GM18861 (cell line): ENCODE measurements around the gene TMCO5A.
A peak's percentile ranks its signal among the peaks of the same experiment; 100 is the strongest.

Experiments
- ATAC-seq: cut with Tn5 transposase; IDR thresholded peaks from one replicate; pipeline ENCODE4 v1.9.1; 2021; ENCODE audit not compliant: unreplicated experiment

The TMCO5A gene

DNA sequence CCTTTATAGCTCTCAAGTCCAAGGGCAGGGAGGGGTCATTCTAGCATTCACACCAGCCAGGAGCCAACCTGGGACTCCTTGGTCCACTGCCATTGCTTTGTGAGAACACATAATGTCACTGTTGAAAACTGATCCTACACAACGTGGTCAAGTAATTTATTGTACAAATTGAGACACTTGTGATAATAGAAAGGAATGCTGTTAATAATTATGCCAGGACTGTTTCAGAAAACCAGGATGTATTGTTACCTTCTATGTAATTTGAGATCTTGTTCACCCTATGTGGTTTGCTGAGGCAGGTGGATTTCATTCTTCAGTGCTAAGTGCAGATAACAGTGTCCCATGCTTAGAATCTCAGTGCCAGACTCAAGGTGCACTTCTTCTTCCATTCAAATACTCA is 33.3 kb downstream of the TMCO5A start:
- no peak for ATAC-seq

DNA sequence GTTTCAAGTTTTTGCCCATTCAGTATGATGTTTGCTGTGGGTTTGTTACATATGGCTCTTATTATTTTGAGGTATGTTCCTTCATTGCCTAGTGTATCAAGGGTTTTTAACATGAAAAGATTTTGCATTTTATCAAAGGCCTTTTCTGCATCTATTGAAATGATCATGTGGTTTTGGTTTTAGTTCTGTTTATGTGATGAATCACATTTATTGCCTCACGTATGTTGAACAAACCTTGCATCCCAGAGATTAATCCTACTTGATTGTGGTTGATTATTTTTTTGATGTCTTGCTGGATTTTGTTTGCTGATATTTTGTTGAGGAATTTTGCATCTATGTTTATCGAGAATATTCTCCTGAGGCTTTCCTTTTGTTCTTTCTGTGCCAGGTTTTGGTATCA is 39.4 kb downstream of the TMCO5A start:
- no peak for ATAC-seq

DNA sequence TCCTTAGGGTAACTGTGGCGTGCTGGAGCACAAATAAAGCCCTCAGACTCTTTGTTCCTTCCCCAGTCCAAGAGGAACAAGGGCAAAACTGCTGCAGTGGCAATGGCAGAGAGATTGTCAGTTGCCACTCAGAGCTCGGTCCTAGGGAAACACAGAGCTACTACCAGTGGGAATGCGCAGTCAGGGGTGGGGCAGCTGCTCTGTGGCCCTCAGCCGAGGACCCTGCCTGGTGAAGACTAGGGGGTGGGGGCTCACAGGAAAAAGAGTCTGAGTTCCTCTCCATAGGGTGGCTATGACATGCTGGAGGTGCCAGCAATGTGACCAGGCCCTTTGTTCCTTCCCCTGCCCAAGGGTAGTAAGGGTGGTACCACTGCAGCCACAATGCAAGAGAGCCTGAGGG is 43.8 kb downstream of the TMCO5A start:
- no peak for ATAC-seq

DNA sequence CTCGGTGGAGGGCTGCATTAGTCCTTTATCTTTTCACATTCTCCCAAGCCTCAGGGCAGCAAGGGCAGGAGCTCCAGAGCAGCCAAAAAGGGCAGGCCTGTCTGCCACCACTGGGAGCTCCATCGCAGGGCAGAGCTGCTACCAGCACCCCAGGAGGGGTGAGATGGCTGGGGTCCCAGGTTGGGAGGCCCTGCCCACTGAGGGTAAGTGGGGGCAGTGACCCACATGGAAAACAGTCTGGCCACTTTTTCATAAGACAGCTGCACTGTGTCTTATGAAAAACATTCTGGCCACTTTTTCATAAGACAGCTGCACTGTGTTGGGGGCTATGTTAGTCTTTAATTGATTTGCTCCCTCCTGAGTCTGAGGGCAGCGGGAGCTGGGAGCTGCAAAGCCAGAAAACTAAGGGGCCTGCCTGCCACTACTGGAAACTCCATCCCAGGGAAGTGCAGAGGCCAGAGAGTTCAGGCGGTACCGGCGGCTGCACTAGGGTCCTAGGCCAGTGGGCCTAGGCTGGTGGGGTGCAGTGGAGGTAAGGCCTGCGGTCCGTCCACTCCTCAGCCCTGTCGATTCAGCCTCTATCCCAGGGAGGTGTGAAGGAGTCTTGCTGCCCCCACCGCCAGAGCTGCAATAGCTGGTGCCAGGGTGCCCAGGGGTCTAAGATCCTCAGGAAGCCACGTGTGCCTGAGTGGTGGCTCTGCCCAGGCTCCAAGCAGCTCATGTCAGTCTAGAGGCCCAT is 45.4 kb downstream of the TMCO5A start:
- no peak for ATAC-seq

DNA sequence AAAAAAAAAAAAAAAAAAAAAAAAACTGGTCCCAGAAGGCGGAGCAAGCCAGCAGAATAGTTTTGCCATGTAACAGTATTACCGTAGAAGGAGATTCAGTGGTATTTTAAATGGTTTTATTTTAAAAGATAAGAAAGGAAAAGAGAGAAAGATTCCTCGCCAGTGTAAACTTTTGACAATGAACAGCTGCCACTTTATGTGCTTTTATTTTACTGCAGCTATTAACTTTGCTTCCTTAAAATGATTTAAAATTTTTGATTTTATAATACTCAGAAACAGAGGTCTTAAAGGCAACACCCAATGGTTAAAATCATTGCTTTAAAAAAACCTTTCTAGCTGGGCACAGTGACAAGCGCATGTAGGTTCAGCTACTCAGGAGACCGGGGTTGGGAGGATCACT is 46.8 kb downstream of the TMCO5A start:
- no peak for ATAC-seq

DNA sequence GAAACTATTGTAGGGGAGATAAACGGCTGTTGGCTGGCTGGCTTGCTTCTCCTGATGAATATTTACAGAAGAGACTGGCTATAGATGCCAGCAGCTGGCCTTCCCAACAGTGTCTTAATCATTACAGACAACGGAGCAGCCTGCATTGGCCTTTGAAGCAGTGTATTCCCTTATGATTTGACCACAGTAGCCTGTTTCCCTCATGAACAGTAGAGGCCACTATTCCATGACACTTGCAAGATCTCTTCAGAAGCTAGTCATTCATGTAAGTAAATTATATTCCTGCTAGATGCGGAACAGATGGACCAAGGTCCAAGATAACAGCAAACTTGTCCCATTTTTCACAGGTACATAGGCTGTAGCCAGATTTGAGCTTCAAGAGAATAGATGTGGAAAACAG is 47.3 kb downstream of the TMCO5A start:
- no peak for ATAC-seq

DNA sequence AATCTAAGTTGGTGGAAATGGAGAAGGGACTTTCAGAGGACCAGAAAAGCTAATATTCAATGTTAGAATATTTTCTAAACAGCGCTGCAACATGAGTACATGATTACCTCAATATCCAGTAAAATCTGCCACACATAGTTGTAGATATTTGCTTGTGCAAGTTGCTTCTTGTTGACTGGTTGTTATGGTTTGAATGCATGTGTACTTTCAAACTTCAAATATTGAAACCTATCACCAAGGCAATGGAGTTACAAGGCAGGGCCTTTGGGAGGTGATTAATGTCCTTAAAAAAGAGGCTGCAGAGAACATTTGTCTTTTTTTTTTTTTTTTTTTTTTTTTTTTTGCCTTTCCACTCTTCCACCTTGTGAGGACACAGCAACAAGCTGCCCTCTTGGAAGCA is 49.9 kb downstream of the TMCO5A start:
- no peak for ATAC-seq

DNA sequence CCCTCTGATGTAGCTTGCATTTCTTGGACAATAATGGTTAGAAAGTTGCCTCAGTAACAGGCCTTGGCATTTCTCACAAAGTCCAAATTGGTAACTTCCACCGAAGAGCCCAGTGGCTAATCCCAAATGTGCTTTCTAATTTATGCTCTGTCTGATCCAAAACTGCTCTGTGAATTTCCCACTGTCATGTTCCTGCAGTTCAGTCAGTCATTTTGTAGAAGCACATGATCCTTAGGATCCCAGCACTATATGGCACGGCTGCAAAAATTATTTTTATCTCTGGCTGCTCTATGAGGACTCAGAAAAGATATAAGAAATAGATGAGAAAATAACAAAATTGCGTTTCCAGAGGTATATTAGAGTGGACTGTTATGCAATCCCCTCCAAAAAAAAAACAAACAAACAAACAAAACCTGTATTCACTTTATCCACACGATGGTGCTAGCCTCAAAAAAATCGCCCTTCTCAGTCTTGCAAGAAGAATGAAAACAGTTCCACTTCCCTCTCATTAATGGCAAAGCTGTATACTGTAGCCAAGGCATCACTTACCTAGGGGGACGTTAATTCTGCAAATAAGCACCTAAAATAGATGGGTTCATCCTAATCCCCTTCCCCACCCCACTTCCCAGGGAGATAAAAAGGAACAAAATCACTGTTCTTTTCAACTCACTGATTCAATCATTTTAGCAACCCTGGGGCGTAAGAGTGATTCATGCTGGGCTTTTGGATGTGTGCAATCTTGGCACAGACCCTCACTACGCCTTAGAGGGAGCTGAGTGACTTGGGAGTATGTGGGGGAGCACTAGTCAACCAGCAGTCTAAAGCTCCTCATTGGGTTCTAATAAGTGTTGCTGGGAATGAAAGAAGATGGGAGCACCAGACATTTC is 61.3 kb downstream of the TMCO5A start:
- peak; percentile 62 for ATAC-seq
